Ovary (tissue), 9 donors: Measurements from ENCODE around the gene ABCB6. TPM values are rescaled to one million over a fixed set of nuclear protein-coding genes. Genes with fewer than 3 reads are reported as not detected.

Experiments
- DNase-seq, 5 donors: peaks; one replicate each; pipeline ENCODE4 v3.0.0-alpha.2; 2019 to 2020
- H3K27ac ChIP-seq, 2 donors: fragments of 200-600 bp; one replicate each; pipeline versions ENCODE4 v1.5.1 to v1.8.0; 2019 to 2022
- H3K27me3 ChIP-seq: fragments of 200-600 bp; one replicate; pipeline ENCODE4 v1.8.0; 2022
- H3K36me3 ChIP-seq: fragments of 200-600 bp; sonication (generic); one replicate; pipeline ENCODE4 v1.5.1; 2019
- H3K4me1 ChIP-seq: one replicate; pipeline ENCODE4 v1.8.1; 2013; ENCODE audit warnings: mild to moderate bottlenecking, moderate library complexity; ENCODE audit not compliant: insufficient read depth
- H3K4me3 ChIP-seq: fragments of 200-600 bp; sonication (generic); one replicate; pipeline ENCODE4 v1.5.1; 2017
- H3K9me3 ChIP-seq, 2 donors: fragments of 200-600 bp in 1 of 2; sonication (generic) in 1 of 2; one replicate each; pipeline versions ENCODE4 v1.5.1 to v1.8.1; 2013 to 2019; ENCODE audit warnings: mild to moderate bottlenecking in 1 of 2, moderate library complexity in 1 of 2
- EP300 ChIP-seq: sonication (generic); formaldehyde crosslinking; IDR thresholded peaks from one replicate; pipeline ENCODE4 v1.6.1; 2017; ENCODE audit warnings: antibody characterized with exemption
- POLR2A ChIP-seq: fragments of 450-650 bp; IDR thresholded peaks from one replicate; pipeline ENCODE4 v1.6.1; 2017; ENCODE audit warnings: antibody characterized with exemption, mild to moderate bottlenecking, moderate library complexity
- WGBS, 3 donors: extraction: QIAGEN DNeasy Blood & Tissue Kit in 1 of 3; methylation state at CpG; one replicate each; pipeline versions ENCODE4 v1.1.5 to v1.1.7; 2013 to 2017; 5-methylcytosine and 5-hydroxymethylcytosine counted together
- intact Hi-C, 4 donors: fragments of 100-400 bp; cut with DNase I; formaldehyde crosslinking; loops; one replicate each; pipeline versions ENCODE4 v1.11.0 to v1.15.1; 2022 to 2023
- polyA plus RNA-seq, 2 donors: library from polyadenylated mRNA; stranded (reverse); fragments of 200-250 nt in 1 of 2; fragments of 350-450 nt in 1 of 2; fragmentation: Illumina TruSeq in 1 of 2; extraction: RNeasy Lipid Tissue Mini Kit (QIAGEN cat#74804) in 1 of 2; gene quantifications; one replicate each; pipeline ENCODE4 v1.2.3, GENCODE V29; 2013 to 2014
- total RNA-seq, 7 donors: library from RNA; depleted of rRNA in 2 of 7; stranded (reverse); fragments of >200 nt in 2 of 7; fragmentation: NEBNext Ultra II Directional in 3 of 7; extraction: Animal tissue kit (Norgen Biotek cat#: 25700) in 3 of 7; gene quantifications; one replicate each; pipeline versions ENCODE4 v1.1.0 to v1.2.4, GENCODE V29; 2016 to 2023
- TF ChIP-seq, protein P1 (sequence below), 3 donors: fragments of 450-650 bp in 2 of 3; fragments of 200-600 bp in 1 of 3; IDR thresholded peaks; one replicate each; pipeline versions ENCODE4 v1.5.1 to v1.8.0; 2016 to 2022; ENCODE audit warnings: antibody characterized with exemption in 3 of 3, mild to moderate bottlenecking in 1 of 3
- donor health status: DM: no; HTN: no; CAD: no; lungs with moderate emphysema.
- donor health status: DM: no; HTN: no; CAD: no.
- donor health status: Bipolar disorder and iron deficiency.
- donor health status: DM: yes; HTN: yes; CAD: no.
- donor health status: DM: no; HTN: no; CAD: no.
- donor health status: DM: yes; HTN: yes; CAD: no.

Gene ABCB6
- total and polyA plus RNA-seq, 9 donors, result 12.0 to 64.5 (median 35.9) TPM

DNA sequence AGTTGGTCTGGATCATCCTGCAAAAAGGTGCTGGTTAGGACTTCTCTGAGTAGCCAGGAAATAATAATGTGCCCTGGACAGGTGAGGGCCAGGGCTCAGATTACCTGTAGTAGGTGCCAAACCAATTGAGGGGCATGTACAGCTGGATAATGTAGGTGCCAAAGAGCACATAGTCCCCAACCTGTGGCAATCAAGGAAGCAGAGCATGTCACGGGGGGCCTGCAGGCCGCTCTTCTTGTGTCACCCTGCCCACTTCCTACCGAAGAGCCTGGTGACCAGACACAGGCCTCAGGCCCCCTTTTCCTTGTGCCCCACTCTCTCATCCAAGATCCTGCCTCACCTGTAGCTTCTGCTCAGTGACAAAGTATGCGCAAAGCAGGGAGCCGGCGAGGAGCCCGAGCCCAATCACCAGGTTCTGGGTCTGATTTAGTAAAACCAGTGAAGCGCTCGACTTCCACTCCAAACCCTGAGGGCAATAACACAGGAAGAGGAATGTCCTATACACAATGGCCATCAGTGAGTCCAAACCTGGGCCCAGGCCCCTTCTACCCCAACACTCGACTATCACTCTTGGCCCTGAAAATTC lies 5.2 kb downstream of the ABCB6 start:
- H3K4me3 ChIP-seq, result no peak overlapping the region
- no peaks in the 10 kb centered on the region for H3K36me3 ChIP-seq
- no peaks in the 10 kb centered on the region for H3K9me3 ChIP-seq
- intact Hi-C loops, result no loop called here
- peak in 1 of 5 donors; percentile 15 for DNase-seq
- TF ChIP-seq EP300, result no peak
- TF ChIP-seq, protein P1, sequence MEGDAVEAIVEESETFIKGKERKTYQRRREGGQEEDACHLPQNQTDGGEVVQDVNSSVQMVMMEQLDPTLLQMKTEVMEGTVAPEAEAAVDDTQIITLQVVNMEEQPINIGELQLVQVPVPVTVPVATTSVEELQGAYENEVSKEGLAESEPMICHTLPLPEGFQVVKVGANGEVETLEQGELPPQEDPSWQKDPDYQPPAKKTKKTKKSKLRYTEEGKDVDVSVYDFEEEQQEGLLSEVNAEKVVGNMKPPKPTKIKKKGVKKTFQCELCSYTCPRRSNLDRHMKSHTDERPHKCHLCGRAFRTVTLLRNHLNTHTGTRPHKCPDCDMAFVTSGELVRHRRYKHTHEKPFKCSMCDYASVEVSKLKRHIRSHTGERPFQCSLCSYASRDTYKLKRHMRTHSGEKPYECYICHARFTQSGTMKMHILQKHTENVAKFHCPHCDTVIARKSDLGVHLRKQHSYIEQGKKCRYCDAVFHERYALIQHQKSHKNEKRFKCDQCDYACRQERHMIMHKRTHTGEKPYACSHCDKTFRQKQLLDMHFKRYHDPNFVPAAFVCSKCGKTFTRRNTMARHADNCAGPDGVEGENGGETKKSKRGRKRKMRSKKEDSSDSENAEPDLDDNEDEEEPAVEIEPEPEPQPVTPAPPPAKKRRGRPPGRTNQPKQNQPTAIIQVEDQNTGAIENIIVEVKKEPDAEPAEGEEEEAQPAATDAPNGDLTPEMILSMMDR (IDR thresholded peaks at IDR 0.05), result no peak
- no peak for TF ChIP-seq POLR2A
- no peaks in the 10 kb centered on the region for H3K4me1 ChIP-seq
- no peak overlapping the region for H3K27ac ChIP-seq
- WGBS, 3 donors, result 91 to 95% (median 94%) methylated on average over 10 of the region's 10 CpGs
- no peaks in the 10 kb centered on the region for H3K27me3 ChIP-seq

DNA sequence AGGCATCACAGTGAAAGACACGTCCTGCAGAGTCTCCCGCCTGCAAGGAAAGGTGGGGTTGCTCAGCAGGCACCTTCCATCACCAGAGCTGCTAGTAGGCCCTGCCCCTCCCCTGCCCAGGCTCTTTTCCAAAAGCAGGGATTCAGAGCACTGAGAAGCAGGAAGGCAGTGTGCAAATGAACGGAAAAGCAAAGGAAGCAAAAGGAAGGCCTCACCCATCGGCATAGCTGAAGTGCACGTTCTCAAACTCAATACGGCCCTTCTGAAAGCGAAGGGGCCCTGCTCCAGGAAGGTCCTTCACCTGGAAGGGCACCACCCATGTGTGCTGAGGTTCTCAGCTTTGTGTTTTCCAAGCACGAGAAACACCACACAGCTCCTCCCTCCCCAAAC lies 5.7 kb downstream of the ABCB6 start:
- no peak overlapping the region for H3K27ac ChIP-seq
- no peaks in the 10 kb centered on the region for H3K27me3 ChIP-seq
- intact Hi-C loops, result no loop called here
- no peak overlapping the region for H3K4me3 ChIP-seq
- H3K9me3 ChIP-seq, result no peaks in the 10 kb centered on the region
- WGBS, 3 donors, result 85 to 89% (median 85%) methylated on average over 8 of the region's 8 CpGs
- DNase-seq, result peak in 1 of 5 donors; percentile 7
- TF ChIP-seq POLR2A (no peak), EP300 (no peak)
- TF ChIP-seq, protein P1 (IDR thresholded peaks at IDR 0.05), result no peak
- peaks cover 1% of the 10 kb centered on the region for H3K4me1 ChIP-seq
- H3K36me3 ChIP-seq, result no peaks in the 10 kb centered on the region

DNA sequence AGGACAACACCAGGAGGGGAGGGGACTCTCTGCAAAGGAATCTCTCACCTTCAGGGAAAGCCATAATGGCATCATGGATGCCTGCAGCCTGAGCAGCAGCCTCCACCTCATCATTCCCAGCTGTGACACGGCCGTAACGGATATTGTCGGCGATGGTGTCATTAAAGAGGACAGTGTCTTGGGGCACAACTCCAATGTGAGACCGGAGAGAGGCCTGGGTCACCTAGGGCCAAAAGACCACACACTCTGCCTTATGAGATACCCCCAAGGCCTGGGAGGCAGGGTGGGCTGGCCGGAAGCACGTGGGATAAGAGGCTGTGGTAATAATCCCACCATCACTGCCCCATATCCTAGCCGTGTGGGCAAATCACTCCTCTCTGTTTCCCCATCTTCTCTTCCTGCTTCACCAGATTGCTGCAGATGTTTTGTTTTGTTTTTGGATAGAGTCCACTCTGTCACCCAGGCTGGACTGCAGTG lies 7.8 kb downstream of the ABCB6 start:
- peak in 1 of 5 donors; percentile 14 for DNase-seq
- TF ChIP-seq EP300 (no peak), POLR2A (no peak)
- TF ChIP-seq, protein P1 (IDR thresholded peaks at IDR 0.05), result no peak
- WGBS, 3 donors, result 79 to 86% (median 86%) methylated on average over 9 of the region's 9 CpGs

DNA sequence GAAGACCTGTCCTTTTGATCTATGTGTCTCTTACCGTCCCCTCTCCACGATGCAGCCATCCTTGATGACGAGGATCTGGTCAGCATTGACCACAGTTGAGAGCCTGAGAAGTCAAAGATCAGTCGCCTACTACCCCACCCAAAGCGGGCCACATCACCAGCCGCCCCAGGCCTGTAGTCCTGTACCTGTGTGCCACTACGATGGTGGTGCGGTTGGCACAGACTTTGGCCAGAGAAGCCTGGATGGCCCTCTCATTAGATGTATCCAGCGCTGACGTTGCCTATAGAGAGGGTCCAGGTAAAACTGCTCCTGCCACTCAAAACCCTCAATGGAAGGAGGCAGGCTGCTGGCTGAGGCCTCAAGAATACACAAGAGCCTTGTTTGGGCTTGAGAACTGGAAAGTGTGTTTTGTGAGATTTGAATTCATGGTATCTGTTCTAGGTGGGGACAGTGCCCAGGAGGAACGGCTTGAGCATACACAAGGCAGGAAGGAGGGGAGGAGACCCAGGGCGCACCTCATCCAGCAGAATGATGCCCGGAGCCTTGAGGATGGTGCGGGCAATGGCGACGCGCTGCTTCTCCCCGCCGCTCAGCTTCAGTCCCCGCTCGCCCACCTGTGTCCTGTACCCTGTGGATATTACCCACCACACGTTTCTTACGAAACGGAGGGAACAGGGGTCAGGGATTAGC lies 8.4 kb downstream of the ABCB6 start:
- peak in 1 of 5 donors; percentile 21 for DNase-seq
- intact Hi-C loops, result no loop called here
- WGBS, 3 donors, result 88 to 91% (median 89%) methylated on average over 24 of the region's 24 CpGs

More for the DNA sequence above, 7.8 kb downstream of the ABCB6 start:
- H3K4me3 ChIP-seq, result no peak overlapping the region
- H3K36me3 ChIP-seq, result no peaks in the 10 kb centered on the region
- no peaks in the 10 kb centered on the region for H3K27me3 ChIP-seq
- no peaks in the 10 kb centered on the region for H3K9me3 ChIP-seq
- intact Hi-C loops, result no loop called here
- H3K27ac ChIP-seq, result no peak overlapping the region
- peaks cover 4% of the 10 kb centered on the region for H3K4me1 ChIP-seq

More for the DNA sequence above, 8.4 kb downstream of the ABCB6 start:
- Histone ChIP-seq H3K9me3 (no peaks in the 10 kb centered on the region), H3K4me3 (no peak overlapping the region), H3K4me1 (peaks cover 4% of the 10 kb centered on the region), H3K36me3 (no peaks in the 10 kb centered on the region), H3K27ac (no peak overlapping the region), H3K27me3 (no peaks in the 10 kb centered on the region)
- TF ChIP-seq POLR2A (no peak), EP300 (no peak)
- TF ChIP-seq, protein P1 (IDR thresholded peaks at IDR 0.05), result no peak
